SU-DHL-6 (cell line): Measurements from ENCODE around the gene SIX3.

Source experiments
- H2AFZ ChIP-seq: fragments of 200-600 bp; sonication (generic); 2 replicates; pipeline ENCODE4 v1.6.1; 2014; ENCODE audit warnings: low read depth, mild to moderate bottlenecking, moderate library complexity, mixed read lengths, antibody characterized with exemption, low read length; ENCODE audit not compliant: severe bottlenecking
- H3F3A ChIP-seq: fragments of 200-600 bp; shearing (Covaris generic); 2 replicates; pipeline ENCODE4 v1.6.0; 2016; ENCODE audit warnings: antibody characterized with exemption, mild to moderate bottlenecking; ENCODE audit not compliant: insufficient read depth
- H3K27ac ChIP-seq: fragments of 200-600 bp; sonication (generic); 2 replicates; pipeline ENCODE4 v1.5.1; 2016; ENCODE audit warnings: low read depth, mild to moderate bottlenecking, low read length, moderate library complexity, mixed read lengths
- H3K27me3 ChIP-seq: fragments of 200-600 bp; sonication (generic), shearing (Covaris generic); 2 replicates; pipeline ENCODE4 v1.6.0; 2014; ENCODE audit warnings: mild to moderate bottlenecking, low read length
- H3K36me3 ChIP-seq: fragments of 200-600 bp; sonication (generic); 2 replicates; pipeline ENCODE4 v1.6.1; 2014; ENCODE audit warnings: mild to moderate bottlenecking, low read length, mixed read lengths
- H3K4me2 ChIP-seq: fragments of 300-600, 200-600 bp; shearing (Covaris generic), sonication (generic); 2 replicates; pipeline ENCODE4 v1.6.0; 2014; ENCODE audit warnings: low read length, low read depth, mild to moderate bottlenecking; ENCODE audit not compliant: poor library complexity, severe bottlenecking
- H3K4me3 ChIP-seq: fragments of 200-600 bp; sonication (generic); 2 replicates; pipeline ENCODE4 v1.5.1; 2014; ENCODE audit warnings: antibody characterized with exemption, low read length, mild to moderate bottlenecking, mixed read lengths; ENCODE audit not compliant: insufficient read depth, poor library complexity, severe bottlenecking
- H3K79me2 ChIP-seq: fragments of 200-600 bp; sonication (generic); 2 replicates; pipeline ENCODE4 v1.6.1; 2014; ENCODE audit warnings: mild to moderate bottlenecking, low read length, moderate library complexity; ENCODE audit not compliant: insufficient read depth
- H3K9ac ChIP-seq: fragments of 200-600 bp; sonication (generic); 2 replicates; pipeline ENCODE4 v1.7.0; 2014; ENCODE audit warnings: mild to moderate bottlenecking, low read length
- H3K9me2 ChIP-seq: fragments of 200-600 bp; sonication (generic); replicated peaks from 2 replicates; pipeline ENCODE4 v1.6.1; 2014; ENCODE audit warnings: low read length; ENCODE audit not compliant: insufficient read depth
- H3K9me3 ChIP-seq: fragments of 200-600 bp; sonication (generic); 2 replicates; pipeline ENCODE4 v1.6.1; 2014; ENCODE audit warnings: low read length, mixed read lengths; ENCODE audit not compliant: insufficient read depth
- H4K20me1 ChIP-seq: fragments of 200-600 bp; sonication (generic); 2 replicates; pipeline ENCODE4 v1.6.1; 2014; ENCODE audit warnings: low read depth, mild to moderate bottlenecking, antibody characterized with exemption, low read length, moderate library complexity, mixed read lengths
- CTCF ChIP-seq: fragments of 200-600 bp; sonication (generic); IDR thresholded peaks from one replicate; pipeline ENCODE4 v1.5.1; 2017; ENCODE audit warnings: antibody characterized with exemption, mild to moderate bottlenecking, low read length, moderate library complexity; ENCODE audit not compliant: insufficient read depth, poor library complexity, severe bottlenecking
- EZH2phosphoT487 ChIP-seq: fragments of 200-600 bp; sonication (generic), shearing (Covaris generic); conservative IDR thresholded peaks from 2 replicates; pipeline ENCODE4 v1.6.1; 2018; ENCODE audit warnings: mild to moderate bottlenecking, antibody characterized with exemption, low read length, moderate library complexity, mixed read lengths

Gene SIX3

DNA sequence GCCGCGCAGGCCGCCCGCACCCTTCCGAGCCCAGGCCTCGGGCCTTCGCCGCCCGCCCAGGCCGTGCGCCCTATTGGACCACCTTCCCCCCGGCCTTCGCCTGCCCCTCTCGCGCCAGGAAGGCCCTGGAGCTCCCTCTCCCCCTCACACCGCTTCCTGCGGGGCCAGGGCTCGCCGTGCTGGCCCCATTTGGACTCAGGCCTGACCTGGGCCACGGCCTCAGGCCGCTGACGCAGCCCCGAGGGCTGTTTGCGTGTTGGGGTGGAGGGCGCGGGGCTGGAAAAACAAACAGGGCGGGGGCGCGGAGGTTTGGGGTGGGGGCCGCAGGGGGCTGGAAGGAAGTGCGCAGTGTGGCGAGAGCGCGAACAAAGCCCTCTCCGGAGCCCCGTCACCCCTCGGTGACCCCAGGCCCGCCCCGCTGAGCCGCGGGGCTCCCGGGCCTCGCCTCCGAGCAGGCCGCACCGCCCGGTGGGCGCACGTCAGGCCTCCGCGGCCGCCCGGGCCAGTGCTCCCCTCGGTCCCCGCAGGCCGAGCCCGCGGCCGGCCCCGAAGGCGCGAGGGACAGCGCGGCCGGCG, 12.3 kb upstream of the SIX3 start:
- no peaks in the 10 kb centered on the region for H3K9me3 ChIP-seq
- H4K20me1 ChIP-seq, result no peaks in the 10 kb centered on the region
- H3K27ac ChIP-seq, result no peak overlapping the region
- H3K27me3 ChIP-seq, result no peaks in the 10 kb centered on the region
- no peaks in the 10 kb centered on the region for H3K9me2 ChIP-seq
- H2AFZ ChIP-seq, result no peak overlapping the region
- TF ChIP-seq CTCF (no peak), EZH2phosphoT487 (no peak)
- no peak overlapping the region for H3K9ac ChIP-seq
- H3K4me3 ChIP-seq, result no peak overlapping the region
- H3K79me2 ChIP-seq, result no peaks in the 10 kb centered on the region
- no peaks in the 10 kb centered on the region for H3K36me3 ChIP-seq
- H3F3A ChIP-seq, result no peaks in the 10 kb centered on the region
- H3K4me2 ChIP-seq, result no peak overlapping the region

GRCh38 chr2:44929735-44930273, 11.7 kb upstream of the SIX3 start:
- Histone ChIP-seq H3K79me2 (no peaks in the 10 kb centered on the region), H3K27ac (no peak overlapping the region), H3K9ac (no peak overlapping the region), H3K27me3 (no peaks in the 10 kb centered on the region), H3K9me2 (no peaks in the 10 kb centered on the region), H4K20me1 (no peaks in the 10 kb centered on the region), H3K4me2 (no peak overlapping the region), H3K36me3 (no peaks in the 10 kb centered on the region), H3F3A (no peaks in the 10 kb centered on the region), H3K9me3 (no peaks in the 10 kb centered on the region), H2AFZ (no peak overlapping the region), H3K4me3 (no peak overlapping the region)
- TF ChIP-seq EZH2phosphoT487 (no peak), CTCF (no peak)

DNA sequence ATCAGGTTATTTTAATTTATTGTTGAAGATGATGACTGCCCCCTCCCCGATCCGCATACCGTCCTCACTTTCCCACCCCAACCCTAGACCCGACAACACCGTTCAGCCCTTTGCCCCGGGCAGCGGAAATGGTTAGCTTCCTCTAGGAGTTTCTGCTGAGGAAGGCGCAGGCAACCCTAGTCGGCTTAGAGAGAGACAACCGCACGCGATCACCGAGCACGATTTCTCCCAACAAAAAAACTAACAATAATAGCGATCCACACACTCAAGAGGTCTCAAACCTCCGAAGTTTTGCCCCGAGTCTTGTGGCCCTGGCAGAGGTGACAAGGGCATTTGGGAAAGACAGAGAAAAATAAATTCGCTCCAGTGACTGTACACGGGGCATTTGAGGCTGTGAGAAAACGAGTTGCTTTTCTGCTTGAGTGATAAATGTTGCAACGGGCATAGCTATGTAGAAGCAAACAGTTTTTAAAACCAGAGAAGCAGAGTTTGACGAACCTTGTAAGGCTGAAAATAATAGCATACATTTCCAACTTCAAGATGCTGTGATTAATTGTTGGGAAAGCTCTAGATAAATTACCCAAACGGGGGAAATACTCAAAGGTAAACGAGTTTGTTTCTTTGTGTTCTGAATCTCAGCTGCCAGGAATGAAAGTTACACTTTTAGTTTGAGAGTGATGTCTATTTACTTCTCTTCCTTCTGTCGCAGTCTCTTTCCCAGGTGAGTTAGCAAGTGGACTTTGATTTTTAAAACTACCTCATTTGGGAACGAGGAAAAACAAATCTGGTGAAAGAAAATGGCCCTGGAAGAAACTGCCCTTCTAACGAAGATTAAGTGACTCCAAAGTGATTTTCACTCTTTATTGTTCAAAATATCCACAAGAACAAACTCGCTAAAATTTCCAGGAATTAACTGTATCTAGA, 11.0 kb upstream of the SIX3 start:
- no peaks in the 10 kb centered on the region for H3K9me3 ChIP-seq

More for the DNA sequence above, 11.0 kb upstream of the SIX3 start:
- H3K79me2 ChIP-seq, result no peaks in the 10 kb centered on the region
- H3K27ac ChIP-seq, result no peak overlapping the region
- H3F3A ChIP-seq, result no peaks in the 10 kb centered on the region
- H4K20me1 ChIP-seq, result no peaks in the 10 kb centered on the region
- H2AFZ ChIP-seq, result no peak overlapping the region
- H3K27me3 ChIP-seq, result no peaks in the 10 kb centered on the region
- TF ChIP-seq EZH2phosphoT487, result no peak
- no peak for TF ChIP-seq CTCF
- H3K4me3 ChIP-seq, result no peak overlapping the region
- no peak overlapping the region for H3K4me2 ChIP-seq
- H3K9me2 ChIP-seq, result no peaks in the 10 kb centered on the region
- H3K36me3 ChIP-seq, result no peaks in the 10 kb centered on the region
- H3K9ac ChIP-seq, result no peak overlapping the region
